Colon (tissue), 2 donors: ENCODE results near the gene FHAD1.

Source experiments
- FAIRE-seq: peaks from 2 replicates; lab custom pipeline; 2012; peaks lifted over from hg19 to GRCh38; lab: Jason Lieb, UNC
- donor health status: control.
- donor health status: control.

FHAD1 gene

DNA sequence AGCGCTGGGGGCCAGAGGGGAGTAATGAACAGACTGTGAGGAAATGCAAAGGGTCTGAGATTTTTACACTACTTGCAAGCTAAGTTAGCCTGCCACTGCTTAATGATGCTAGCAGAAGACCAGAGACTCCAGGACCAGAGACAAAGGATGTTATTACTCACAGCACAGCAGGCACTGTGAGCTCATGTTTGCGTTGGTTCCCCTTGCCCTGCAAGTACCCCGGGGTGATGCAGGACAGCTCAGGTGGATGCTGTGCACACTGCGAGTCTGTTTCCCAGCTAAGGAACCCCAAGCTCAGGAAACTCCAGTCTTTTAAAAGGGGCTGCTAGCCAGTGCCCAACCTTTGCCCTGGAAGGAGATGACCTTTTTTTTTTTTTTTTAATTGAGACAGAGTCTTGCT is 1.2 kb downstream of the FHAD1 start:
- no peak for FAIRE-seq

DNA sequence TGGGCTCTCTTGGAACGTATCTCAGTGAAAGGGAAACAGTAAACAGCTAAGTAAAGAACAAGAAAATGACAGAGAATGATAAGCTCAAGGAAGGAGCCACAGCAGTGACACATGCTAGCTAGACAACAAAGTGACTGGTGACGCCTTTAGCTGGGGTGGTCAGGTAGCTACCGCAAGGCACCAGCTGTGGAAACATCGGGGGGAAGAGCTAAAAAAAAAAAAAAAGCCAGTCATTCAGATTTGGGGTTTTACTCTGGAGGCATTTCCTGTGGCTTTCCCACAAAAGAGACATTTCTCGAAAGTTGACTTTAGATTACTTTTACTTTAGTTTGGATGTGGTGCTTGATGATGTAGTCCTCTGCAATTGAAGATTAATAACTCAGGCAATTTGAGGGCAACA is 2.1 kb downstream of the FHAD1 start:
- no peak for FAIRE-seq

DNA sequence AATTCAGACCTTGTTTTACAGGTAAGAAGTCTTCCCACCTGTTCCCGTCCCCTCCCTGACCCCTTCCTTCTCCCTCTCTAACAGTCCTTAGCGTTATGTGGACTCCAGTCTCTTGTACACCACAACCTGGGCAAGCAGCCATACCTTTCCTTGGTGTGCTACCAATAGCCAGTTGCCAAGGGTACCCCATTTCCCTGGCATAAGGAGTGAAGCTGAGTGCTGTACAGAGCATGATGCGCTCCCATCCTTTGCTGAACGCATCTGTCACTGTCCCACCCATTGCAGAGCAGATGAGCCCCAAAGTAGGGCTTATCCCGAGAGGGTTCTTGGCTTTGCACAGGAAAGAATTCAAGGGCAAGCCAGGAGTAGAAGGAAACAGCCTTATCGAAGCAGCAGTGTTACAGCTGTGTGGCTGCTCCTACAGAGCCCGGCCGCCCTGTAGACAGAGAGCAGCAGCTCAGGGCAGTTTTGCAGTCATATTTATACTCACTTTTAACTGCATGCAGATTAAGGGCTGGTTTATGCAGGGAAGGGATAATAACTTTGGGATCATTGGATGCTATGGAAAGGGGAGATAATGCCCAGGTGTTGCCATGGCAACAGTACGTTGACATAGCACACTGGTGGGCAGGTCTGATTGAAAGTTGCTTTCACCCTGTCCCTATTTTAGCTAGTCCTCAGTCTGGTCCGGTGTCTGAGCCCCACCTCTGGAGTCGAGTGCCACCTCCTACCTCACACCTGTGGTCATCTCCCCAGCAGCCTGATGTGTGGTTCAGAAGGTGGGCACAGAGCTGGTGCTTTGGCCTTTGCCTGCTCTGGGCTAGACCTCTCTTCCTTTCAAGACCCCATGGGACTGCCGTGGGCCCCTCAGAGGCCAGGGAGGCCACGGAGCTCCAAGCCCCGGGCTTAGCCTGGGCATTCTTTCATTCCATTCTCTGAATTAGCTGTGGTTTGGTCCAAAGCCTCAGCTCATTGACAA is 5.1 kb downstream of the FHAD1 start:
- FAIRE-seq = no peak

DNA sequence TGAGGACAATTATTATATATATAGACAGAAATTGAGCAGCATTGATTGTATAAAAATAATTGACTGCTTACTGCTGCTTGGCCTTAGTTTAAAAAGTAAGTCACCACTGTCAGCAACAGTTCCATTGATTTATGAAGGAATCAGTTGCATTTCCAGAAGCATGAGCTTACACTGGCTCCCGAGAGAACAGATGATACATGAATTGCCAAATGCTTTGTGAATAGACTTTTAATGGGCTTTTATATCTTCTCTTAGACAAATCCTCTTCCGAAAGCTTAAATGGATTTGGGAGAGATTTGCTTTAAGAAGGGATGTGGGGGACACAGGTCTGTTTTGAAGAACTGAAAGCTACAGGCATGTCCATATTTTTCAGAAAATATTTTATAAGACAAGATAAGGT is 7.5 kb downstream of the FHAD1 start:
- no peak for FAIRE-seq

DNA sequence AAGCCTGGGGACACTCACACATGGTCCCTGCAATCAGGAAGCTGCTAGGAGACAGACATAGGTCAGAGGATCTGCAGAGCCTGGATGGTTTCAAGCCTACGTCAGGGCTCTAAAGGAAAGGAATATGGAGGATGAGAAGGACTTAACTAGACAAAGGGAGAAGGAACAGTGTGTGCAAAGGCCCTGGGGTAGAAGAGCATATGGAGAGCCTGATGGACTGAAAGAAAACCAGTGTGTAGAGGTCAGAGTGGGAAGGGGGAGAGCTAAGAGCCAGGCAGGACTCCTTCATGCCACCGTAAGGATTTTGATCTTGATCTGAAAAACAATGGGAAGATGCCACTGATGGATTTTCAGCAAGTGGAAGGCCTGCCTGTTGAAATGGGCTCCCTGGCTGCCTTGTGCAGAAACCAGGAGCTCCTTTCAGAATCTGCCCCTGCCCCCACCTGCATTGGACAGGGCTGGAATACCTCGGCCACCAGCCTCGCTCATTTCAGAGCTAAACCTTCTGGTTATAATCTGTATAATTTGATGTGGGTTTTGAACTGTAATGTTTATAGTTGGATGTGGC is 8.6 kb downstream of the FHAD1 start:
- FAIRE-seq = no peak

DNA sequence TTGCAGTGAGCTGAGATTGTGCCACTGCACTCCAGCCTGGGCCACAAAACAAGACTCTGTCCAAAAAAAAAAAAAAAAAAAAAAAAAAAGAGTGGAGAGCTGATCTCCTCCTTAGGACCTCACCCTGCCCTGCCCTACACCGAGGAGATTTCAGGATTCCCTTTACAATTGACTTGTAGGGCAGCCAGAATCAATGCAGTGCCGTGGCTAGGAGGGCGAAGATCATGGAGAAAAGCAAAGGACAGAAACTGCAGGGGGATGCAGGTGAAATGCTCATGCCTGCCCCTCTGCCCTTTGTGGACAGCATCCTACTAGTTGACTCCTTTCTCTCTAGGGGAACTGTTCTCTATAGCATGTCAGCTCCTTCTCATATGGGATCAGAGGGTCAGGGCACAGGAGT is 9.6 kb downstream of the FHAD1 start:
- no peak for FAIRE-seq

DNA sequence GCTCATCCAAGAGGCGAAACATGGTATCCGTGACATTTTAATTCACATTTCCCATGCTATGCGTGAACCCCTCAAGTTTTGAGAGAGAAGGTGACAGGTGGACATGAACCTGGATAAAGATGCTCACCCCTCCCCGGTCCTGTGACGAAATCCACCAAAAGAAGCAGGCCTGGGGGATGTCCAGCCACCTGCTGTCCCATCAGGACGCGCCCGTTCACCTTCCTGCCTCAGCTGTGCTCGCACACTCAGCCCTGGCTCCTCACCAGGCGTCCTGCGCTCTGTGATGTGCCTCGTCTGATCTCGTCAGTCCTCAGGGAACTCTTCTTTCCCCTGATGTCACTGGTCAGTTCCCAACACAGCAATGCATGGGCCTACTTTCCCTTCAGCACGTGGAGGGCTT is 10.3 kb downstream of the FHAD1 start:
- no peak for FAIRE-seq

DNA sequence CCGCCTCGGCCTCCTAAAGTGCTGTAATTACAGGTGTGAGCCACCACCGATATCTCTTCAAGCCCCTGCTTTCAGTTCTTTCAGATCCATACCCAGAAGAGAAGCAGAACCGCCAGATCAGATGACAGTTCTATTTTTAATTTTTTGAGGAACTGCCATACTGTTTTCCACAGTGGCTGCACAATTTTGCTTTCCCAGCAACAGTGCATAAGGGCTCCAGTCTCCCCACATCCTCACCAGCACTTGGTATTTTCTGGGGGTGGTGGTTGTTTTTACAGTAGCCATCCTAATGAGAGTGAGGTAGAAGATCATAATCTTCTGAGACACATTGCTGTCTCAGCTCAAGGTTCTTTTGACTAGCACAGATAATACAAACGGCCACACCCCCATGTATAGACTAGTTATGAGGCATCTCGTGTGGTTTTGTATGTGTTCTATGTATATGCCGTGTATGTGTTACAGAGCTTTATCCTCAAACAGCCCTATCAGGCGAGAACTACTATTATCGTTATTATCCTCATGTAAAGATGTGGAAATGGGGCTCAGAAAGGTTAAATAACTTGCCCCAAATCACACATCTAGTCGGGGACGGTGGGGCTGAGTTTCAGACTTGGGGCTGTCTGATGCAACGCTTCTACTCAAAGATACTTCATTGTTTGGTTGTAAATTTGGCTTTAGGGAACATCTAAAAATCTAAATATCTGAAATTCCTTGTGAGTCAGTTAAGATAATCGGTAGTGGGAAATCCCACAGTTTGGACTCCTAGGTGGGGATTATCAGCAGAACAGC is 12.0 kb downstream of the FHAD1 start:
- no peak for FAIRE-seq

DNA sequence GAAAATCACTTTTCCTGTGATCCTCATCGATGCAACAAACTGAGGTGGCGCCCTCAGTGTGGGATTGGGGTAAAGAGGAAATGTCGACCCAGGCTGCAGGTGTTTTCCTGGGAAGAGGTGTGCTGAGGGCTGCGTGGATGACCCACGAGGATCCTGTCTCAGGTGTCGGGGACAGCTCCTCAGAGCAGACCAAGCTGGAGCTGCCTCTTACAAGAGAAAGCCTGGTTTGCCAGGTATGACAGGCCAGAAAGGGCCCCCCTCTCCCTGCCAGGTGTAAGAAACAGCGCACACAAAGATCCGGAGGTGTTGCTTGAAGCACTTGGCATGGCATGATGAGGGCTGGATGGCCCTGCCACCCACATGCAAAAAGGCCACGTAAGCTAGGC is 12.6 kb downstream of the FHAD1 start:
- no peak for FAIRE-seq

DNA sequence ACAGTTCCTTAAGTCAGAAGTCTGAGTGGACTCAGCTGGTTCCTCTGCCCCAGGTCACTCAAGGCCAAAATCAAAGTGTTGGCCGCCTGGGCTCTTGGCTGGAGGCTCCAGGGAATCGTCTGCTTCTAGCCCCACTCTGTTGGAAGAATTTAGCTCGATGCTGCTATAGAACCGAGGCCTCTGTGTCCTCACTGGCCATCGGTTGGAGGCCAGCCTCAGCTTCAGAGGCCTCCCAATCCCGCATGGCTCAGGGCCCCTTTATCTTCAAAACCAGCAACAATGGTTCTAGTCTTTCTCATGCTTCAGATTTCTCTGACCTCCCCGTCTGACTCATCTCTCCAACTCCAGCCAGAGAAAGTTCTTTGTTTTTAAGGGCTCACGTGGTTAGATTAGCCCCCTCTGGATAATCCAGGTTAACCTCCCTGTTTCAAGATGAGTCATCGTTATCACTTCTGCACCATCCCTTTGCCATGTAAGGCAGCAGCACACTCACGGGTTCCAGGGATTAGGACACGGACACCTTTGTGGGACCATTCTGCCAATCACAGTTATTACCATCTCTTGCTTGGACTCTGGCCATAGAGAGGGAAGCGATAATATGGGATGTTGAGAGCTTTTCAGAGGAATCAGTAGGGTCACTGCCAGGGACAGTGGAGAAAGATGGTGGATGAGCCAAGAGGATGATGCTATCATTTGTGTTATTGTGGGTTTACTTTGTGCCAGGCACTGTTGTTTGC is 13.6 kb downstream of the FHAD1 start:
- FAIRE-seq = no peak

DNA sequence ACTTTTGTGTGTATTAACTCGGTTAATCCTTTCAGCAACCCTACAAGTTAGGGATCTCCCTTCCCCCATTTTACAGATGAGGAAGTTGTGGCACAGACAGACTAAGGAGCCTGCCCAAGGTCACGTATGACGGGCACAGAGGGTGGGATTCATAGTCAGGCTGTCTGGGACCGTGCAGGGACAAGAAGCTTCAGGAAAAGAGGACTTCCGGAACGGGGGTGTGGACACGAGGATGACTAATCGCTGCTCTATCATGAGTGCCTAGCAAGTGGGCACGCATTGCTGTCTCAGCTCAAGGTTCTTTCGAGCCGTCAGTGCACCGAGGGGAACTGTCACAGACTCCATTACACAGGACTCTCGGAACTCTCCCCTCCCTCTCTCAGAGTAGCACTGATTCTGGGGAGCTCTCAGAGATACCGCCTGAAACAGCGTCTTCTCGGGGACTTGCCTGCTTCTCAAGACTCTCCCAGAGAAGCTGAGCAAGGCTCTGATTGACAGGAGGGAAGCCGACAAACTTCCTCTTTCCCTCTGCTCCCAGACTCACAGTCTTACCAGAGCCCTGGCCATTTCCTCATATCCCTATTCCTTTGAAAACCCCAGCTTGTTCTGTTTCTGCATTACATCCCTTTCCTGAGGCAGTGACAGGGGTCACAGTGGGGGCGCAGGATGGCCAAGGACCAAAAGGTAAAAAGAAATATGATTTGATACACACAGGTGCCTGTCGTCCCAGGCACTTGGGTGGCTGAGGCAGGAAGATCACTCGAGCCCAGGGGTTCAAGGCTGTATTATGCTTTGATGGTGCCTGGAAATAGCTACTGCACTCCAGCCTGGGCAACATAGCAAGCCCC is 14.4 kb downstream of the FHAD1 start:
- no peak for FAIRE-seq

DNA sequence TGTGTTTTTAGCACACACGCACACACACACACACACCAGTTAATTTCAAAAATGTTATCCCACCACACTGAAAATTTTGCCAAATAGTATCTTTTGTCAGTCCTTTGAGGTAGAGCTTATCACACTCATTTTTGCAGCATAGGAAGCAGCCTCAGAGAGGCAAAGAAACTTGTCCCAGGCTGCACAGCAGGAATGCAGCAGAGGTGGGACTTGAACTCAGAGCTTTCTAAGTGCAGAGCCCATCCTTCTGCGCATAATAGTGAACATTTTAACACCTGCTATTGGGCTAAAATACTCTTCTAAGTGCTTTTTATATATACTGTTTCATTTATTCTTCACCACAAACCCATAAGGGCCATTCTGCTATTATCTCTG is 15.0 kb downstream of the FHAD1 start:
- FAIRE-seq = no peak

DNA sequence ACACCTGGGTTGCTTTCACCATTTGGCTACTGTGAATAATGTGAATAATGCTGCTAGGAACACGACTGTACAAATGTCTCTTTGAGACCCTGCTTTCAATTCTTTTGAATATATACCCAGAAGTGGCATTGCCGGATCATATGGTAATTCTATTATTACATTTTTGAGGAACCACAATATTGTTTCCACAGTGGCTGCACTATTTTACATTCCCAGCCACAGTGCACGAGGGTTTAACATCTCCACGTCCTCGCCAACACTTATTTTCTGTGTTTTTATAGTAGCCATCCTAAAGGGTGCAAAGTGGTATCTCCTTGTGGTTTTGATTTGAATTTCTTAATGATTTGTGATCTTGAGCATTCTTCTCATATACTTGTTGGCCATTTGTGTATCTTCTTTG is 15.7 kb downstream of the FHAD1 start:
- no peak for FAIRE-seq

DNA sequence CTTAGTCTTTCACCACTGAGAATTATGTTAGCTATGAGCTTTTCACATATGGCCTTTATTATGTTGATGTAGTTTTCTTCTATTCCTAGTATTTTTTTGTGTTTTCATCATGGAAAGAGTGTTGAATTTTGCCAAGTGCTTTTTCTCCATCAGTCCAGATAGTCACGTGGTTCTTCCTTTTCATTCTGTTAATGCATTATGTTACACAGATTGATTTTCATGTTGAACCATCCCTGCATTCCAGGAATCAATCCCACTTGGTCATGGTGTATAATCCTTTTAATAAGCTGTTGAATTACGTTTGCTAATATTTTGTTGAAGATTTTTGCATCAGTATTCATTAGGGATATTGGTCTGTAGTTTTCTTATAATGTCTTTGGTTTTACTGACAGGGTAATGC is 17.7 kb downstream of the FHAD1 start:
- FAIRE-seq = no peak

DNA sequence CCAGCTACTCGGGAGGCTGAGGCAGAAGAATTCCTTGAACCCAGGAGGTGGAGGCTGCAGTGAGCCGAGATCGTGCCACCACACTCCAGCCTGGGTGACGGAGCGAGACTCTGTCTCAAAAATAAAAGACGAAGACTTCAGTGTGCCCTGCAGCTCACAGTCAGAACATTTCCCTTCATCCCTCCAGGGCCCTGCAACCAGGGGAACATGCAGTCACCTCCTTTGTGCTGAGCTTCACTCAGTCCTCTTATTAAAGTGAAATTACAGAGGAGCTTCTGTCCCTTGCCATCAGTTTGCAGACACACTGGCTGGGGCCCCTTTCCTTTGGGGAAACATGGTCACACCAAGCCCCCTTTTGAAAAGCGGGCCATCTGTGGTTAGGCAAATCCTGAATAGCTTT is 24.2 kb downstream of the FHAD1 start:
- FAIRE-seq = no peak

DNA sequence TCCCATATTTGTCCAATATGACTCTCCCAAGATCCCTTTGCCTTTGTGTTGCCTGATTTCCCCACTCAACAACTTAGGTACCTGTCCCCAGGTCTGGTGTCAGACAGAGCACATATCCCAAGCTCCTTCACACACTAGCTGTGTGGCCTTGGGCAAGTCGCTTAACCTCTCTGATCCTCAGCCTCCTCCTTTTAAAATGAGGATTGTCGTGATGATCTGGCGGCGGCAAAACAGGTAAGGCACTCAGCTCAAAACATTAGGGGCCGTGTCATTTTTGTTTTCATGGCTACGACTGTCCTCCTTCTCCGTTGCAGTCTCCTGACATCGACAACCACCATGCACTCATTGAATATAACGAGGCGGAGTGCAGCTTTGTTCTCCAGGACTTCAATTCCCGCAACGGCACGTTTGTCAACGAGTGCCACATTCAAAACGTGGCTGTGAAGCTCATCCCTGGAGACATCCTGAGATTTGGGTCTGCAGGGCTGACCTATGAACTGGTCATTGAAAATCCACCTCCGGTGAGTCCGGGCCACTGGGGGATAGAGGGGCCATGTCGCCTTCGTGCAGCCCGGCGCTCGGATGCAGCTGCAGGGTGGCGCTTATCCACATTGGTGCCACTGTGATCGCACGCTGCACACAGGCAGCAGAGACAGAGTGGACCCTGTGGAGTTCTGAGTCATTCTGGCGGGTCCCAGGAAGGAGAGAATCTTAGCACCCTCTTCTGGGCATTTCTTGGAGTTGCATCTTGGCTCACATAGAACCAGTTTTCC is 25.2 kb downstream of the FHAD1 start:
- no peak for FAIRE-seq

DNA sequence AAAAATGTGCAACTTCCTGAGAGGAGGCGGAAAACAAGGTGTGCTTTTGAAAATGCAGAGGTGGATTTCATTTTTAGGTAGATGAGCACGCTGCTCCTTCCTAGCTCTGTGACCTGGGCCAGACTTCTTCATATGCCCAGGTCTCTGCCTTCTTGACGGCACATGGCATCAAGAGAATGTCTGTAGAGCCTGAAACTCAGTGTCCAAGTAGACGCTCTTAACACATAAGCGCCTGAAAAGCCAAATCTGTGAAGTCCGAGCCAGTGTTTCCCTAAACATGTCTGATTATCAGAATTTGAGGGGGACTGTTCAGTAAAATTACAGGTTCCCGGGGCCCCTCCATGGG is 25.7 kb downstream of the FHAD1 start:
- FAIRE-seq = no peak

DNA sequence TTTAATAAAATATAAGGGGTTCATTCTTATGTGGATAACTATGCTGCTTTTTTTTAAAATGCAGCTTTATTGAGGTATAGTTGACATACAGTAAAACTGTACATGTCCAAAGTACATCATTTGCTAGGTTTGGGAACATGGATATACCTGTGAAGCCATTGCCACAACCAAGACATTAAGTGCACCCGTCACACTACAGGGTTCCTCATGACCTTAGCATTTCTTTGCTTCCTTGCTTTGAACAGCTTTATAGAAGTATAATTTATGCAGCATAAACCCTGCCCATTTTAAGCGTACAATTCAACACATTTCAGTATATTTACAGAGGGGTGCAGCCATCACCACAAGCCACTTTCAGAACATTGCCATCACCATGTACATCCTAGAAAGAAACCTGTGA is 26.3 kb downstream of the FHAD1 start:
- FAIRE-seq = no peak

DNA sequence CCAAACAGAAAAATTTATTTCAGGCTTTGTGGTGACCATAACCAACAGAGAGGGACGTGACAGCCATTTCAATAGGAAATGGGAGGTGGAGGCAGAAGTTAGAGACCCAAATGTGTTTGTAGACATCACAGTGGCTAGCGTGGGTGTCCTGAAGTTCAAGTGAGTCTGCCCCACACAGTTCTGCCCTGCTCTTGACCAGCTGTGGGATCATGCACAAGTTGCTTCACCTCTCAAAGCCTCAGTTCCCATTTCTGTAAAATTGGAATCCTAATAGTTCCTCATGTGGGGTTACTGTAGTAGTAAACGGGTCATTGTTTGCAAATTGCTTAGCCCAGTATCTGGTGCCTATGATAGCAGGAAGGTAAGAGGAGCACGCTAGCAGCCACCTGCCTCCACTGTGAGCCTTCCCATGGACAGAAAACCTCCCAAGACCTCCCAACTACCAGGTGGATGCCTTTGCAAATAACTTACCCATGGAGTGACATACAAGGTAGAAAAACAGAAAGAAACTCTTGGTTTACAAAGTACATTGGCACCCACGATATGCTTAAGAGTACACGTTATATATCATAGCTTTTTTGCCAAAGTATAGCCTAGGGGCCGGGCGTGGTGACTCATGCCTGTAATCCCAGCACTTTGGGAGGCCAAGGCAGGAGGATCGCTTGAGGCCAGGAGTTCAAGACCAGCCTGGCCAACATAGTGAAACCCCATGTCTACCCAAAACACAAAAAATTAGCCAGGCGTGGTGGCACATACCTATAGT is 29.1 kb downstream of the FHAD1 start:
- FAIRE-seq = no peak
